Adipose tissue (tissue), 3 donors: ENCODE measurements around the gene PIP4K2A. TPM values are rescaled to one million over a fixed set of nuclear protein-coding genes. Genes with fewer than 3 reads are reported as not detected.

ENCODE experiments used
- H3K27ac ChIP-seq: one replicate; pipeline ENCODE4 v1.5.1; 2013; ENCODE audit warnings: low read depth, low read length
- WGBS, 3 donors: extraction: QIAGEN DNeasy Blood & Tissue Kit; methylation state at CpG; one replicate each; pipeline ENCODE4 v1.1.7; 2013; 5-methylcytosine and 5-hydroxymethylcytosine counted together
- polyA plus RNA-seq, 3 donors: library from polyadenylated mRNA; stranded (reverse); fragments of 200-250 nt; gene quantifications; one replicate each; pipeline ENCODE4 v1.2.3, GENCODE V29; 2013
- donor health status: healthy with polysubstance abuse.
- donor health status: Bipolar disorder and iron deficiency.
- donor health status: healthy.

PIP4K2A gene
- polyA plus RNA-seq, 3 donors, result 3.4 to 29.7 (median 10.4) TPM

- H3K27ac ChIP-seq, result no peak overlapping the region
- WGBS, 3 donors, result 67 to 91% (median 77%) methylated on average over 3 of the region's 3 CpGs
Observed at GRCh38 chr10:22617516-22617915, 96.9 kb downstream of the PIP4K2A start.

GRCh38 chr10:22617051-22617450 is 97.3 kb downstream of the PIP4K2A start:
- no peak overlapping the region for H3K27ac ChIP-seq
- 90 to 93% (median 91%) methylated on average over 3 of the region's 3 CpGs for WGBS, 3 donors

GRCh38 chr10:22615819-22616499 is 98.4 kb downstream of the PIP4K2A start:
- 52 to 56% (median 54%) methylated on average over 10 to 11 of the region's 11 CpGs for WGBS, 3 donors

DNA sequence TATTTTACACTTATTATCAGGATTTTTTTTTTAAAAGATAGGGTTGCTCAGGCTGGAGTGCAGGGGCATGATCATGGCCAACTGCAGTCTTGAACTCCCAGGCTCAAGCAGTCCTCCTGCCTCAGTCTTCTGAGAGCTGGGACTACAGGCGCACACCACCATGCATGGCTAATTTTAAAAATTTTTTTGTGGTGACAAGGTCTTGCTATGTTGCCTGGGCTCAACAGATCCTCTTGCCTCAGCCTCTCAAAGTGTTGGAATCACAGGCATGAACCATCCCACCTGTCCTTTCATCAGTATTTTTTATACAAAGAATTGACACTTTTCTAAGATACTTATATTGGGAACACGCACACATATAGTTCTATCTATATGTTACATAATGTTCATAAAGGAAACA is 99.3 kb downstream of the PIP4K2A start:
- H3K27ac ChIP-seq, result no peak overlapping the region
- 87 to 93% (median 90%) methylated on average over 2 of the region's 2 CpGs for WGBS, 3 donors

More at GRCh38 chr10:22615819-22616499, 98.4 kb downstream of the PIP4K2A start:
- H3K27ac ChIP-seq, result no peak overlapping the region

- 87 to 92% (median 92%) methylated on average over 6 of the region's 6 CpGs for WGBS, 3 donors
- no peak overlapping the region for H3K27ac ChIP-seq
Observed at GRCh38 chr10:22613011-22613410, 101.4 kb downstream of the PIP4K2A start.

DNA sequence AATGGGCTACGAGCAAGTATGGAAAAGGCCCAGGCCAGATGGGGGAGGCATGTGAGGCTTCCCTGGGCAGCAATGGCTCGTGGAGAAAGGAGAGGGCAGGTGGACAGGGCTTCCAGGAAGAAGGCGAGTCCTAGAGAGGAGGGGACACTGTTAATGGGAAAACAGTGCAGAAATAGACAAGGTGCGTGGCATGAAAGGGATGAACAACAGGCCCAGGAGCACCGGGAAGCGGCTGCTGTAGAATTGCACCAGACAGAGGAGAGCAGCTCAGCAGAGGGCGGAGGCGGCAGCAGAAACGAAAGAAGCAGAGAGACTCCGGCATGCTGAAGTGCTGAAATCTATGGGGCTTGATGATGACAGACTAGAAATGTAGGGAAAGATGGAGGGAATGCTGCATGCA is 102.1 kb downstream of the PIP4K2A start:
- H3K27ac ChIP-seq, result no peak overlapping the region
- 84 to 93% (median 89%) methylated on average over 9 to 10 of the region's 10 CpGs for WGBS, 3 donors

GRCh38 chr10:22611425-22612115 is 102.8 kb downstream of the PIP4K2A start:
- WGBS, 3 donors, result 80 to 90% (median 85%) methylated on average over 8 of the region's 8 CpGs
- no peak overlapping the region for H3K27ac ChIP-seq

DNA sequence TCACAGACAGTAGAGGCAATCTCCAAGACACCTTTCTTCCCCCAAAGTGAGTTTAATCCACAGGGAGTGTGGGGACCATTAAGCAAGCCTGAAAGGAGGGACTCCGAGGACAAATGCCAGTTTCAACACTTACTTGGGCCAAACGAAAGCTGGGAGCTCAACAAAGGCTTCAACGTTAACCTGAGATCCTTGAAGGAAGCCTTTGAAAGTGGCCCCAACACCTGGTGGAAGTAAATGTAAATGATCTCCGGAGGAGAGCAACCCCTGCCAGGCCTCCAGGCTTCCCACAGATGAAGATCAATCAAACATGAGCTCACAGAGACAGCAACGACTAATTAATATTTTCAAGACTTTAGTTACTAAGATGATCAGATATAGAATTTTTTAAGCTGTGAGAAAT is 103.8 kb downstream of the PIP4K2A start:
- 72 to 81% (median 78%) methylated on average over 5 of the region's 5 CpGs for WGBS, 3 donors
- no peak overlapping the region for H3K27ac ChIP-seq

DNA sequence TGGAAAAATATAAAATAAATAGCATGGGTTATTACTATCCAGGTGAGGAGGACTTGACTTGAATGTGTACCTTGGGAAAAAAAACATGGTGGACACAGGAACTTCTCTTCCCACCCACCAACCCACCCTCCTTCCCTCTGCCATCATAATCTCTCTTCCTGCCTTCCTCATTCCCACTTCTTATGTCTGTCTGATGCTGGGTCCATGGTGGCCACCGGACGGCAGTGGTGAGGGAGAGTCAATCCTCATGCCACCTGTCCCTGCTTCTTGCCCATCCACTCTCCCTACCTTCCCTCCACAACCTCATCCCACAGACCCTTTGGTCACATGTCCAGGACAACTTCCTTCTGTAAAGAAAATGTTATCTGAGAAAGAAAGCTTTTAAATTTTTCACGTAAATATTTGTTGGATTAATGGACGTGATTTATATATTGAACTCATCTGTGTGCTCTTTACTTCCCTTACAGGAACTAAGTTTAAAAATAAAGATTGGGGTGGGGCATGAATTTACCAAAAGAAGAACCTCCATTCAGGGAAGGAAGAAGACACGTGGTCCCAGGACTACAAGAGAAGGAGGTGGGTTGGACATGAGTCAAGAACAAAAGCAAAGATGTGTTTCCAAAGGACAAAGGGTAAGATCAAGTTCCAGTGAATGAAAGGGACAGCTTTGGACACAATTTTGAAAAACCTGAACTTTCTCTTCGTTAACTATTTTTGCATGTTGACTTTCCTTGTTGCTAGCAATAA is 104.5 kb downstream of the PIP4K2A start:
- WGBS, 3 donors, result 51 to 72% (median 58%) methylated on average over 6 of the region's 6 CpGs
- H3K27ac ChIP-seq, result no peak overlapping the region

DNA sequence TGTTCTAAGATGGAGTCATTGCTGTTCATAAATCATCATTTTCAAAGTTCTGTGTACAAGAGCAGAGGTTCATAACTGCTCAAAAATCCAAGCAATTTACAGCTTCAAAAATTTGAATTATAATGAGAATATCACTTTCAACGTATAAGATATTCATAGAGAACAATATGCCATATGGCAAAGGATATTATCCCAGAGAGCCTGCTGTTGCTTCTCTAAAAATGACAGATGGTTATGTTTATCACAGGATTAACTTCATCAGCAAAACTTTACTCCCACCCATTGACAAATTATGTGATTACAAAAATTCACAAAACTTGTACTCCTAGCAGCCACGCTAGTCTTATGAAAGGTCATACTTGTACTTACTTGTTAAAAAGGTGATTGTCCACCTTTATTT is 105.1 kb downstream of the PIP4K2A start:
- 92 to 95% (median 94%) methylated on average over 2 of the region's 2 CpGs for WGBS, 3 donors
- no peak overlapping the region for H3K27ac ChIP-seq

- H3K27ac ChIP-seq, result no peak overlapping the region
- 46 to 61% (median 52%) methylated on average over 3 of the region's 3 CpGs for WGBS, 3 donors
Observed at GRCh38 chr10:22607261-22607660, 107.1 kb downstream of the PIP4K2A start.

DNA sequence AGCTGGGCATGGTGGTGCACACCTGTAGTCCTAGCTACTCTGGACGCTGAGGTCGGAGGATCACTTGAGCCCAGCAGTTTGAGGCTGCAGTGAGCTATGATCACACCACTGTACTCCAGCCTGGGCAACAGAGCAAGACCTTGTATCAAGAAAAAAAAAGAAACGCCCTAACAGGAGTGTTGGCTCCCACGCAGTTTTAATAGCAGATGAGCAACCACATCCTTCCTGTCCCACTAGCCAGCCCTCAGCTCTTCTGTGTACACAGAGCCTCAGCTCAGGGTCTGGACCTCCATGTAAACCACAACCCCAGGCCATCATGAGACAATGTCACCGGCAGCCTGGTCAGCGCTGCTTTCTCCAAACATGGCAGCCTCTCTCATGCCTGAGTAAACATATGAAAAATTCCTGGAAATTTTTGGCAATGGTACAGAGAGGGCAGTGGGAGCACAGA is 108.2 kb downstream of the PIP4K2A start:
- 58 to 85% (median 62%) methylated on average over 6 of the region's 6 CpGs for WGBS, 3 donors
- no peak overlapping the region for H3K27ac ChIP-seq

DNA sequence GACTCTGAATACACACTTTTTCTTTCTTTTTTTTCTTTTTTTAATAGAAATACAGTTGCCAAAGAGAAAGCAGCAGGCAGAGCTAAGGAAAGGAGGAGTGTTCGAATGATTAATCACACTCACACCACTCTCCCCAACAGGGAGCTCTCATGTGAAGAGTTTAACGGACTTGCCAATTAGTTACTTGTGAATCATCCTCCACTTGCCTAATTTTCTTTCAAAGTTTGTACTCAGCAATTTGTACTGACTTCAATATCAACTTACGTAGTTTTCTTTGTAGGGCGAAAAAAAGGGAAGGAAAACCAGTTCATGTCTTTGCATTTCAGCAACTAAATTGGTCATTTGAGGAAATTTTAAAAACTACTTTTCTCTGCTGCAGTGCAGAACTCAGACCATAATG is 109.2 kb downstream of the PIP4K2A start:
- no peak overlapping the region for H3K27ac ChIP-seq
- 24 to 81% (median 34%) methylated on average over 4 of the region's 4 CpGs for WGBS, 3 donors

GRCh38 chr10:22604344-22605126 is 109.8 kb downstream of the PIP4K2A start:
- no peak overlapping the region for H3K27ac ChIP-seq
- WGBS, 3 donors, result 81 to 86% (median 81%) methylated on average over 15 of the region's 15 CpGs

DNA sequence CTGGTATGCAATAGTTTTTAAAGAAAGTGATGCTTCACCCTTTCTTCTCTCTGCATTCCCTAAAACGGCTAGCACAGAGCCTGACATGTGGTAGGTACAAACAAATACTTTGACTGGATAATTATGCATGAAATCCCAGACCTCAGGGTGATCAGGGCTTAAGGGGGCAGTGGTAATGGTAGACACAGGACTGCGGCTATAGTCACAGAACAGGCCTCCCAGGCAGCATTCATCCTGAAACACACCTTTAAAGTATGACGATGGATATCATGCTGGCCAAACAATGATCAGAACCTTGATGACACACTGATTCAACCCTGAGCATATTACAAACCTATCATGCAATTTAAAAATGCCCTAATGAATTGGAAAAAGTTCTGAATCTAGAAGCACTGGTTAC is 110.8 kb downstream of the PIP4K2A start:
- WGBS, 3 donors, result 94 to 98% (median 96%) methylated on average over 3 of the region's 3 CpGs
- H3K27ac ChIP-seq, result no peak overlapping the region

DNA sequence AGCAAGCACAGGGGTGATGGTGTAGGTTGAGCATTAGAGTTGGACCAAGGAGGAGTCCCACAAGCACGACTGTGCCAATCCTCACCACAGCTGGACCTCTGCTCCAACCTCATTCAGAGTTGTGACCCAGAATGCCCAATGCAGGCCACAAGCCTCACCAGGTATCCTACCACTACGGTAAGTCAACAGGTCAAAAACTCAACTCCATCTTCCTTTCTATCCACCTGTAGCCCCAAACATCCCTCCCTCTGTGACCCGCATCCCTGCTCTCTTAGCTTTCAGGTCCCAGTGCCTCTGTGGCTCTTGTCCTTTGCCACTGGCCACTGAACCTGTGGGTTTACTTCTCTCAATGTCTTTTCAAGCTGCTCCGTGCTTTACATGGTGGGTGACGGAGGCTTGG is 112.8 kb downstream of the PIP4K2A start:
- WGBS, 3 donors, result 96 to 99% (median 97%) methylated on average over 5 of the region's 5 CpGs
- no peak overlapping the region for H3K27ac ChIP-seq

DNA sequence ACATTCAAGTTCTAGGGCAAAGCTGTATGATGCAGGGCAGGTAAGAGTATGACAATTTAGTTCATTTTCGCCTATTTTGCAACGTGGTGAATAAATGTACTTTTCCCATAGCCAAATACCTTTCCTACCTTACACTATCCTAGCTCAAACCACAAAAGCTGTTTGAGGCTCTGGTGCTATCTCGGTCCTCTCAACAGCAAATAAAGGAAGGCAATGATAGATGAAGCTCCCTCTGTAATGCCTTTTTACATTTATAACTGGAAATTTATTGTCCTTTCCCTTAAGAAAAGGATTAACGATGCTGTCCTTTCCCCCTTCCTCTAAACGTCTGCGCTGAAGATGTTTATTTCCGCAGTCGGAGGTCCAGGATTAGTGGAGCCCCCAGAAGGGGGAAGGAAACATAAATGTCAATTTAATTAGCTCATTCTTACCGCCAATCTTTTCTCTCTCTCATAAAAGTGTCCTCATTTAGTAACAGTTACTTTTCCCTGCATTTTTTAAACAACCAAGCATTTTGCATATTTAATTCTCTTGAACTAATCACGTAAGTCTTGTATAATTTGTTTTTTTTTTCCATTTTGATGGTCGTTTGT is 114.6 kb downstream of the PIP4K2A start:
- 86 to 92% (median 91%) methylated on average over 11 of the region's 11 CpGs for WGBS, 3 donors
- H3K27ac ChIP-seq, result no peak overlapping the region

GRCh38 chr10:22599048-22599561 is 115.3 kb downstream of the PIP4K2A start:
- 72 to 85% (median 75%) methylated on average over 4 of the region's 4 CpGs for WGBS, 3 donors
- H3K27ac ChIP-seq, result no peak overlapping the region
